Measurements from ENCODE around the gene MERTK.

DNA sequence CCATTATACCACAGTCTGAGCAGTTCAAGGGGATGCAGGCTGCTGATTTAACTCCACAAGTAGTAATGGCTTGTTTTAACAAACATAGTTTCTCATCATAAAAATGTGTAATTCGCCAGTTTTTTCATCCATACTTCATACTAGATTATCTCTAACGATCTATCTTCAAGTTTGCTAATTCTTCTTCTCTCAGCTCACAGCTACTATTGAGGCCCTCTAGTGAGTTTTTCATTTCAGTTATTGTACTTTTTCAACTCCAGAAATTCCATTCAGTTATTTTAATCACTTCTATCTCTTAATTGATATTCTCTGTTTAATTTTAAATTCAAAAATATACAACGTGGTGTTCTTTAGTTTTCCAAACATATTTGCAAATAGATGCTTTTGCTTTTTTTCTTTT lies 136.5 kb downstream of the MERTK start:
- TF ChIP-seq, protein P1, sequence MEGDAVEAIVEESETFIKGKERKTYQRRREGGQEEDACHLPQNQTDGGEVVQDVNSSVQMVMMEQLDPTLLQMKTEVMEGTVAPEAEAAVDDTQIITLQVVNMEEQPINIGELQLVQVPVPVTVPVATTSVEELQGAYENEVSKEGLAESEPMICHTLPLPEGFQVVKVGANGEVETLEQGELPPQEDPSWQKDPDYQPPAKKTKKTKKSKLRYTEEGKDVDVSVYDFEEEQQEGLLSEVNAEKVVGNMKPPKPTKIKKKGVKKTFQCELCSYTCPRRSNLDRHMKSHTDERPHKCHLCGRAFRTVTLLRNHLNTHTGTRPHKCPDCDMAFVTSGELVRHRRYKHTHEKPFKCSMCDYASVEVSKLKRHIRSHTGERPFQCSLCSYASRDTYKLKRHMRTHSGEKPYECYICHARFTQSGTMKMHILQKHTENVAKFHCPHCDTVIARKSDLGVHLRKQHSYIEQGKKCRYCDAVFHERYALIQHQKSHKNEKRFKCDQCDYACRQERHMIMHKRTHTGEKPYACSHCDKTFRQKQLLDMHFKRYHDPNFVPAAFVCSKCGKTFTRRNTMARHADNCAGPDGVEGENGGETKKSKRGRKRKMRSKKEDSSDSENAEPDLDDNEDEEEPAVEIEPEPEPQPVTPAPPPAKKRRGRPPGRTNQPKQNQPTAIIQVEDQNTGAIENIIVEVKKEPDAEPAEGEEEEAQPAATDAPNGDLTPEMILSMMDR (conservative IDR thresholded peaks at IDR 0.05) = no peak
- TF ChIP-seq ZFX (IDR thresholded peaks at IDR 0.05) = no peak

All from C4-2B (cell line).